IPS DF 4.7 (cell line): ENCODE data around the gene NUBP2.

Experiments used
- DNase-seq: peaks from one replicate; pipeline ENCODE4 v3.0.0-alpha.2; 2013; ENCODE audit warnings: low spot score; ENCODE audit errors: extremely low read depth

The NUBP2 gene

GRCh38 chr16:1825864-1826690 lies 43.3 kb downstream of the NUBP2 start:
- DNase-seq: no peak

- no peak for DNase-seq
Observed at GRCh38 chr16:1826691-1827573, 44.2 kb downstream of the NUBP2 start, which contains the start of the genes FAHD1 and HAGH. Gene FAHD1 (plus strand): TSS chr16:1827206. CDS start chr16:1827239, 33 bp downstream. Gene HAGH (minus strand): TSS chr16:1826825. CDS start chr16:1826787, 38 bp downstream.

GRCh38 chr16:1828645-1829410 lies 46.1 kb downstream of the NUBP2 start:
- DNase-seq: no peak

- no peak for DNase-seq
Observed at GRCh38 chr16:1830213-1830612, 47.5 kb downstream of the NUBP2 start.

GRCh38 chr16:1831186-1832075 lies 48.7 kb downstream of the NUBP2 start:
- DNase-seq: no peak

GRCh38 chr16:1832838-1833454 lies 50.2 kb downstream of the NUBP2 start:
- DNase-seq: no peak

GRCh38 chr16:1834096-1834495 lies 51.3 kb downstream of the NUBP2 start:
- no peak for DNase-seq
